Breast epithelium (tissue), 3 donors: ENCODE measurements around the gene FGF11.

Experiments
- POLR2A ChIP-seq: fragments of 450-650 bp; IDR thresholded peaks from one replicate; pipeline ENCODE4 v1.6.1; 2016; ENCODE audit warnings: antibody characterized with exemption, mild to moderate bottlenecking, moderate library complexity
- POLR2AphosphoS5 ChIP-seq, 3 donors: sonication (generic); formaldehyde crosslinking; IDR thresholded peaks; one replicate each; pipeline ENCODE4 v1.6.1; 2017; ENCODE audit warnings: antibody characterized with exemption in 3 of 3
- TF ChIP-seq, protein P1 (sequence below), 3 donors: fragments of 450-650 bp; IDR thresholded peaks; one replicate each; pipeline ENCODE4 v1.5.1; 2016 to 2017; ENCODE audit warnings: antibody characterized with exemption in 3 of 3, mild to moderate bottlenecking in 3 of 3, moderate library complexity in 3 of 3

DNA sequence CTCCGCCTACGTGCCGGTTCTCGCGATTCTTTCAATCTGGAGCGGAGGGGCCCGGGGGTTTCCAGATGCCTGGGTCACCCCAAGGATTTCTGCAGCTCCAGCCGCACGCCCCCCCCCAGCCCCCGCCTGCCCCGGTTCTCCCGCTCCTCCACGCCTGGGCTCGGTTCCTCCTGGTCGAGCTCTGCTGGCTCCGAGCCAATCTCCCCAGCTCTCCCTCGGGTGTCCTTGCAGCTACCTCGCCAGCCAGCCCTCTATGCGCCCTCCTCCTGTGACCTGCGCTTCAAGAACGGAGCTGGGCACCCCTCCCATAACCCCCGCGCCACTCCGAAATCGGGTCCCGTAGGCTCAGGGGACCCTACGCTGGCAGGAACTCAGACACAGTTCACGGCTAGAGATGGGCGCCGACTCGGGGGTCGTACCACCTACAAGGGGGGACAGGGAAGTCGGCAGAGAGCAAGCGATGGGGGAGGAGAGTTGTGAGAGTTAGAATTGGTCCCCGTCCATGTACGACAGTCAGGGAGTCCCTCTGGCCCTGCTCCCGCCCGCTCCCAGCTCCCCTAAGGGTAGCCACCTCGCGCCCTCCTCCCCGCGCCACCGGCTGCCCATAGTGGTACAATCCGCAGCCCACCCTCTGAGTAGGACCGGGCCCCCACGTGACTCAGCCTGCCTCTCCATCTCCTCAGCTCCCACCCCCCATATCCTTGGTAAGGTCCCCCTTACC lies 961 bp downstream of the FGF11 start:
- TF ChIP-seq, protein P1, sequence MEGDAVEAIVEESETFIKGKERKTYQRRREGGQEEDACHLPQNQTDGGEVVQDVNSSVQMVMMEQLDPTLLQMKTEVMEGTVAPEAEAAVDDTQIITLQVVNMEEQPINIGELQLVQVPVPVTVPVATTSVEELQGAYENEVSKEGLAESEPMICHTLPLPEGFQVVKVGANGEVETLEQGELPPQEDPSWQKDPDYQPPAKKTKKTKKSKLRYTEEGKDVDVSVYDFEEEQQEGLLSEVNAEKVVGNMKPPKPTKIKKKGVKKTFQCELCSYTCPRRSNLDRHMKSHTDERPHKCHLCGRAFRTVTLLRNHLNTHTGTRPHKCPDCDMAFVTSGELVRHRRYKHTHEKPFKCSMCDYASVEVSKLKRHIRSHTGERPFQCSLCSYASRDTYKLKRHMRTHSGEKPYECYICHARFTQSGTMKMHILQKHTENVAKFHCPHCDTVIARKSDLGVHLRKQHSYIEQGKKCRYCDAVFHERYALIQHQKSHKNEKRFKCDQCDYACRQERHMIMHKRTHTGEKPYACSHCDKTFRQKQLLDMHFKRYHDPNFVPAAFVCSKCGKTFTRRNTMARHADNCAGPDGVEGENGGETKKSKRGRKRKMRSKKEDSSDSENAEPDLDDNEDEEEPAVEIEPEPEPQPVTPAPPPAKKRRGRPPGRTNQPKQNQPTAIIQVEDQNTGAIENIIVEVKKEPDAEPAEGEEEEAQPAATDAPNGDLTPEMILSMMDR (IDR thresholded peaks at IDR 0.05), result no peak
- no peak for TF ChIP-seq POLR2A
- no peak for TF ChIP-seq POLR2AphosphoS5 (IDR thresholded peaks at IDR 0.05)
